Measurements from ENCODE around the gene SYCN.

The SYCN gene

DNA sequence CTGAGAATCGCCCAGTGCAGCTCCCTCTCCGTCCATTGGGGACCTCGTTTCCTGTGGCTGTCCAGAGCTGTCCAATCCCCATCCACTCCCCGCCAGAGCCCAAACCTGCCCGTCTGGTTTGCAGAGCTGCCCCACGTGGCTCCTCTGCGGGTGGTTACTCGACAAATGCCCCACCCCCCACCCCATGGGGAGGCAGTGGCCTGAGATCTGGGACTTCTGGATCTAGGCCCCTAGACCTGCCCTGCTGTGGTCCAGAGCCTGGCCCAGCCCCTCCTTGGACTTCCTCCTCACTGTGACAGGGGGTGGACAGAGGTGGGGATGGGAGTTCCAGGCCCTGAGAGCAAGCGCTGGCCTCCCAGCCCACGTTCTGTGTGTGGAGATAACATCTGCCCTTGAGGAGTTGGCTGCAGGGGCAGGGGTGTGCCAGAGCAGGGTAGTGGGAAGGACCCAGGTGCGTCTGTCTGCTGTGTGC lies 49.4 kb downstream of the SYCN start:
- DNase-seq (ENCODE audit: low read depth): no peak

DNA sequence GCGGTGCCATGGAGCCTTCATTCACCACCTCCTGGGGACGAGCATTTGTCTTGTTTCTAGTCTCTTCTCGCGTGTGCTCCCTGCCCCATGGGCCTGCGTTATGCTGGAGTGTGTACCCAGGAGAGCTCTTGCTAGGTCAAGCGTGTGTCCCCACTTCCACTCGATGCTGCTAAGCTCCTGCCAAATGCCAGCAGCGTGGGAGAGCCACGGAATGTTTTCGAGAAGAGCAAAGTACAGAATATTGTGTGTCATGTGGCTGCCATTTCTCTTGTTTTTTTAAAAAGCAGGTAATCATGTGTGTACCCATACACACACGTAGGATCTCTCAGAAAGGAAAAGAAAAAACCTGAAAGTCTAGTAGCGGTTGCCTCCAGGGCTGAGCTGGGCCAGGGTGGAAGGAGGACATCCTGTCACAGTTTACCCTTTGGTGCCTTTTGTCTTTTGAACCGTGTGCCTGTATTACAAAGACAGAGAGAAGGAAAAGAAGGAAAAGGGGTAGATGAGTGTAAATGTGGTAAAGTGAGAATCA lies 49.9 kb downstream of the SYCN start:
- DNase-seq (ENCODE audit: low read depth): no peak

Data from activated gamma-delta T cell treated with anti-CD3 and anti-CD28 coated beads, Interleukin-2, amount 50 U/mL, for 16 hours (primary cell).